Measurements from ENCODE around the gene NUP210L. TPM values are rescaled to one million over a fixed set of nuclear protein-coding genes. Genes with fewer than 3 reads are reported as not detected.

Gene NUP210L
- total RNA-seq, 1 donor from 2014 or later: not detected

DNA sequence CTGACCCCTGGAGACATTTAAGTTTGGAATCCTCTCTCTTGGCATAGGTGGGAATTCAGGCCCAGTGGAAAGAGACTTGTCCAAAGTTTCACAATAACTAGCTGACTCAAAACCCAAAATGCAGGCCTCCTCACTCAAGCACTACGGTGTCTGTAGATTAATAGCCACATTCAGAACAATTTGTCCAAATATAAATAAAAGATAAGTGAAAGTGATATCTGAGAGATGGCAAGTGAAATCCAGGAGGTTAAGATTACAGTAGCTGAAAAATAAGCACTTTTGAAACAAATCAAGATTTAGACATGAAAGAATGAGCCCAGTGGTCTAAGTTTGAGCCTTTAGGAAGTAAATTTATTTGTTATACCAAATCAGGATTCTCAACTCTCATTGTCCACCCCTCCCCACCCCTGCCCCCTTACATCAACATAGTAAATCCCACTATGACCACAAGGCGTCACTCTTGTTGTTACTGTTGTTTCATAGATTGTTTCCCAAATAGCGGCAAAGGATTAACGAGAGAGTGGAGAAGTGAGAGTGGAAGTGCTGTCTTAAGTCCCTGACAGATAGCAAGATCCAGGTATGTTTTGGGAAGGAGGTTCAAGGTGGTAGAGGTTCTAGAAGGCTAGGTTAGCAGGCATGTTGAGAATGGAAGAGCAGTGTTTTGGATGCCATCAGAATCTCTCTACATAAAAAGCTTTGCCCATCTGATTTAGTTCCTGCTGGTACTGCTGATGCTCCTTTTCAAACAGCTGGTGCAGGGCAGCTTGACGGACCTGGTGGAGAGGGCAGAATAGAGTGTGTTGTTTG, 44.1 kb upstream of the NUP210L start:
- Mint-ChIP-seq H3K4me1 (ENCODE audit: low read depth, unreplicated experiment) (peaks cover 5% of the 10 kb centered on the region), H3K9me3 (ENCODE audit: unreplicated experiment) (peaks cover 2% of the 10 kb centered on the region), H3K4me3 (ENCODE audit: unreplicated experiment) (no peak overlapping the region), H3K36me3 (ENCODE audit: low read depth, unreplicated experiment) (peaks cover 2% of the 10 kb centered on the region), H3K27ac (ENCODE audit: unreplicated experiment) (no peak overlapping the region), H3K27me3 (ENCODE audit: low read depth, unreplicated experiment) (peaks cover 12% of the 10 kb centered on the region)
- DNase-seq (ENCODE audit: low read depth): peak; percentile 48
- H3K27me3 ChIP-seq (ENCODE audit: insufficient read depth, low read length): peaks cover 5% of the 10 kb centered on the region
- H3K9me3 ChIP-seq (ENCODE audit: insufficient read depth, low read depth, low read length): no peaks in the 10 kb centered on the region
- no peak overlapping the region for H3K27ac ChIP-seq (ENCODE audit: low read depth, low read length)
- H3K4me2 ChIP-seq (ENCODE audit: low read length): peak overlapping the region; percentile 77
- H3K79me2 ChIP-seq (ENCODE audit: insufficient read depth, low read length): no peaks in the 10 kb centered on the region
- peaks cover 3% of the 10 kb centered on the region for H3K4me1 ChIP-seq (ENCODE audit: insufficient read depth, low read length)
- no peak for FAIRE-seq
- peak overlapping the region; percentile 86 for H2AFZ ChIP-seq (ENCODE audit: low read depth, low read length)
- peak overlapping the region; percentile 29 for H3K9ac ChIP-seq (ENCODE audit: low read length)
- no peaks in the 10 kb centered on the region for H3K36me3 ChIP-seq (ENCODE audit: insufficient read depth, low read length)
- H4K20me1 ChIP-seq (ENCODE audit: insufficient read depth, low read length): no peaks in the 10 kb centered on the region
- H3K4me3 ChIP-seq (ENCODE audit: insufficient read depth, low read depth, low read length): no peak overlapping the region
- no peak for TF ChIP-seq EZH2 (IDR thresholded peaks at IDR 0.05; ENCODE audit: insufficient read depth, low read length)
- TF ChIP-seq, protein P1, sequence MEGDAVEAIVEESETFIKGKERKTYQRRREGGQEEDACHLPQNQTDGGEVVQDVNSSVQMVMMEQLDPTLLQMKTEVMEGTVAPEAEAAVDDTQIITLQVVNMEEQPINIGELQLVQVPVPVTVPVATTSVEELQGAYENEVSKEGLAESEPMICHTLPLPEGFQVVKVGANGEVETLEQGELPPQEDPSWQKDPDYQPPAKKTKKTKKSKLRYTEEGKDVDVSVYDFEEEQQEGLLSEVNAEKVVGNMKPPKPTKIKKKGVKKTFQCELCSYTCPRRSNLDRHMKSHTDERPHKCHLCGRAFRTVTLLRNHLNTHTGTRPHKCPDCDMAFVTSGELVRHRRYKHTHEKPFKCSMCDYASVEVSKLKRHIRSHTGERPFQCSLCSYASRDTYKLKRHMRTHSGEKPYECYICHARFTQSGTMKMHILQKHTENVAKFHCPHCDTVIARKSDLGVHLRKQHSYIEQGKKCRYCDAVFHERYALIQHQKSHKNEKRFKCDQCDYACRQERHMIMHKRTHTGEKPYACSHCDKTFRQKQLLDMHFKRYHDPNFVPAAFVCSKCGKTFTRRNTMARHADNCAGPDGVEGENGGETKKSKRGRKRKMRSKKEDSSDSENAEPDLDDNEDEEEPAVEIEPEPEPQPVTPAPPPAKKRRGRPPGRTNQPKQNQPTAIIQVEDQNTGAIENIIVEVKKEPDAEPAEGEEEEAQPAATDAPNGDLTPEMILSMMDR (IDR thresholded peaks at IDR 0.05; ENCODE audit: insufficient read depth, low read depth, low read length): peak; percentile 54

DNA sequence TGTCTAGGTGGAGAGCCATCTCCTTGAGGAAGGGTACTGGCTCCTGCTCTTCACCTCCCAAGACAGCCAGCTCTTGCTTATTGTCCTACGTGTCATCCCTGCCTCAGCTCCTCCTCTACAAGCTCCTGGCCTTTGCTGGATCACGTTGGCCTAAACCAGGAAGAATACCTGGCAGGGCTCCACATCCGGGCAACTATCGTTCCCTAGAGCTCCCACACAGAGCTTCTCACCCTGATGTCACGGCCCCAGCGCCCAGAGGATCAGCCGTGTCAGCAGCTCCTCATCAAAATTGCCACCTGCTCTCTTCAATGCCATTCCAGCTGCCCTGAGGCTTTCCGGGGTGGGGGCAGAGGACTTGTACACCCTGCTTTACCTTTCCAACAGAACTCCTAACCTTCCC, 38.9 kb upstream of the NUP210L start:
- H3K27me3 ChIP-seq (ENCODE audit: insufficient read depth, low read length): peaks cover 28% of the 10 kb centered on the region
- no peaks in the 10 kb centered on the region for H3K9me3 ChIP-seq (ENCODE audit: insufficient read depth, low read depth, low read length)
- no peak overlapping the region for H2AFZ ChIP-seq (ENCODE audit: low read depth, low read length)
- H3K9ac ChIP-seq (ENCODE audit: low read length): no peak overlapping the region
- no peak overlapping the region for H3K4me2 ChIP-seq (ENCODE audit: low read length)
- H3K27ac ChIP-seq (ENCODE audit: low read depth, low read length): no peak overlapping the region
- H3K4me3 ChIP-seq (ENCODE audit: insufficient read depth, low read depth, low read length): no peak overlapping the region
- H3K4me3 Mint-ChIP-seq (ENCODE audit: unreplicated experiment): no peak overlapping the region
- no peaks in the 10 kb centered on the region for H3K36me3 ChIP-seq (ENCODE audit: insufficient read depth, low read length)
- H3K27ac Mint-ChIP-seq (ENCODE audit: unreplicated experiment): peak overlapping the region; percentile 69
- H4K20me1 ChIP-seq (ENCODE audit: insufficient read depth, low read length): no peaks in the 10 kb centered on the region
- DNase-seq (ENCODE audit: low read depth) (no peak), FAIRE-seq (no peak)
- H3K79me2 ChIP-seq (ENCODE audit: insufficient read depth, low read length): no peaks in the 10 kb centered on the region
- H3K27me3 Mint-ChIP-seq (ENCODE audit: low read depth, unreplicated experiment): peaks cover 37% of the 10 kb centered on the region
- peaks cover 2% of the 10 kb centered on the region for H3K36me3 Mint-ChIP-seq (ENCODE audit: low read depth, unreplicated experiment)
- peaks cover 5% of the 10 kb centered on the region for H3K4me1 ChIP-seq (ENCODE audit: insufficient read depth, low read length)
- peaks cover 5% of the 10 kb centered on the region for H3K4me1 Mint-ChIP-seq (ENCODE audit: low read depth, unreplicated experiment)
- peaks cover 2% of the 10 kb centered on the region for H3K9me3 Mint-ChIP-seq (ENCODE audit: unreplicated experiment)
- TF ChIP-seq, protein P1 (IDR thresholded peaks at IDR 0.05; ENCODE audit: insufficient read depth, low read depth, low read length): no peak
- TF ChIP-seq EZH2 (IDR thresholded peaks at IDR 0.05; ENCODE audit: insufficient read depth, low read length): no peak

DNA sequence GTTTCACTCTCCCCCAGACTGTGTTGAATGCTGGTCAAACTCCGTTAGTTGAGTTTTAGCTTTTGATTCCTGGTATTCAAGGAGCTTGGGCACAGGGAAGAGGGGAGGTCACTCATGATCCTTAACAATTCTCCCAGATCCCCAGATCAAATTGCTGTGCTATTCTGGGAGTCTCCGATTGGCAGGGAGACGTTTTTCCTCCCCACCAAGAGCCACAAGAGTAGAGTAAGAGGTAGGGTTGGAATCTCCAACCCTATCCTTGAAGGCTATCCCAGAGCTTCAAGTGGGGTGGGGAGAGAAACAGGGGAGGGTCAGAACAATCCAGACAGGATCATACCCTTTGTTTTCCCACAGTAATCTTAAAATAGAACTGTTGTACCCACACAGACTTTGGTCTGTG, 37.6 kb upstream of the NUP210L start:
- H2AFZ ChIP-seq (ENCODE audit: low read depth, low read length): no peak overlapping the region
- peaks cover 2% of the 10 kb centered on the region for H3K9me3 Mint-ChIP-seq (ENCODE audit: unreplicated experiment)
- FAIRE-seq (no peak), DNase-seq (ENCODE audit: low read depth) (no peak)
- no peak overlapping the region for H3K4me3 Mint-ChIP-seq (ENCODE audit: unreplicated experiment)
- H3K36me3 Mint-ChIP-seq (ENCODE audit: low read depth, unreplicated experiment): peaks cover 2% of the 10 kb centered on the region
- no peak overlapping the region for H3K27ac Mint-ChIP-seq (ENCODE audit: unreplicated experiment)
- H3K27ac ChIP-seq (ENCODE audit: low read depth, low read length): no peak overlapping the region
- H3K4me3 ChIP-seq (ENCODE audit: insufficient read depth, low read depth, low read length): no peak overlapping the region
- H3K4me1 Mint-ChIP-seq (ENCODE audit: low read depth, unreplicated experiment): peaks cover 5% of the 10 kb centered on the region
- H3K9me3 ChIP-seq (ENCODE audit: insufficient read depth, low read depth, low read length): no peaks in the 10 kb centered on the region
- H3K27me3 Mint-ChIP-seq (ENCODE audit: low read depth, unreplicated experiment): peaks cover 37% of the 10 kb centered on the region
- peaks cover 5% of the 10 kb centered on the region for H3K4me1 ChIP-seq (ENCODE audit: insufficient read depth, low read length)
- TF ChIP-seq, protein P1 (IDR thresholded peaks at IDR 0.05; ENCODE audit: insufficient read depth, low read depth, low read length): no peak
- no peak for TF ChIP-seq EZH2 (IDR thresholded peaks at IDR 0.05; ENCODE audit: insufficient read depth, low read length)
- no peak overlapping the region for H3K9ac ChIP-seq (ENCODE audit: low read length)
- no peak overlapping the region for H3K4me2 ChIP-seq (ENCODE audit: low read length)
- no peaks in the 10 kb centered on the region for H4K20me1 ChIP-seq (ENCODE audit: insufficient read depth, low read length)
- H3K36me3 ChIP-seq (ENCODE audit: insufficient read depth, low read length): no peaks in the 10 kb centered on the region
- H3K27me3 ChIP-seq (ENCODE audit: insufficient read depth, low read length): peaks cover 31% of the 10 kb centered on the region
- H3K79me2 ChIP-seq (ENCODE audit: insufficient read depth, low read length): no peaks in the 10 kb centered on the region
